ENCODE measurements around the gene PITX3.

Gene PITX3

DNA sequence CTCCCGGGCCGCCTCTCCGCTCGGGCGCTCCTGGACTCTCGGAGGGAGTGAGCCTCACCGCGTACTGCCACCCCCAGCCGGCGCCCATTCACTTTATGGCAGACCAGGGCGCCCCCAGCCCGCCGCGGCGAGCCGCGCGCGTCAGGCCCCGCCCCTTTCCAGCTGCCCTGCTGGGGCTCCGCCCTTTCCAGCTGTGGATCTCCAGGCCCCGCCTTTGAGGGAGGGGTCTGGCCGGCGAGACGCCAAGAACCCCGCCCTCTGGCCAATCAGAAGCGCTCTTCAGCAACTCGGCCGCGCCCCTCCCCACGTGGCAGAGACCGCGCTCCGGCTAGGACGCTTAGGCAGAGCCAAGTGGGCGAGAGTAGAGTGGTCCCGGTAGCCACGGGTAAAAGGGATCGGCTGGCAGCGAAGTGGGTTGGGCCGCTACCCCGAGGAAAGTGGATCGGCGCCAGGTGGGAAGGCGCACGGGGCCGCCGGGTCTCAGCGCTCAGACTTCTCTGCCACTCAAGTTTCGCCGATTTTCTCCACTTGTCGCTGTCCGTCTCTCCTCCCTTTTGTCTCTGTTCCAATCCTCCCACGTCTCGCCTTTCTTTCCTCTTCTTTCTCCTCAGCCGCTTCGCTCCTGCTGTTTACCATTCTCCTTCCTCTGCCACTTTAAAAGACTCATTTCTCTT is at the start of gene PITX3:
PITX3 (minus strand) TSS at position 69 of the 674 bp plus-strand sequence. CDS start 9,432 bp downstream, outside the sequence.
- DNase-seq = peak; percentile 98

DNA sequence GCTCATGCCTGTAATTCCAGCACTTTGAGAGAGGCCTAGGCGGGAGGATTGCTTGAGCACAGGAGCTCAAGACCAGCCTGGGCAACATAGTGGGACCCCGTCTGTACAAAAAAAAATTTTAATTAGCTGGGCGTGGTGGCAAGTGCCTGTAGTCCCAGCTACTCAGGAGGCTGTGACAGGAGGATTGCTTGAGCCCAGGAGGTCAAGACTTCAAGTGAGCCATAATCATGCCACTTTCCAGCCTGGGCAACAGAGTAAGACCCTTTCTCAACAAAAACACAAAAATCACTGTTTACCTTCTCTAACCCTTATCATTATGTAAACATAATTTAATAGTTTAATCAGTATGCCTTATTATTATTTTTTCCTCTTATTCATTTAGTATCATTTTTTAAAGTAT is 48.5 kb upstream of the PITX3 start:
- DNase-seq = no peak

DNA sequence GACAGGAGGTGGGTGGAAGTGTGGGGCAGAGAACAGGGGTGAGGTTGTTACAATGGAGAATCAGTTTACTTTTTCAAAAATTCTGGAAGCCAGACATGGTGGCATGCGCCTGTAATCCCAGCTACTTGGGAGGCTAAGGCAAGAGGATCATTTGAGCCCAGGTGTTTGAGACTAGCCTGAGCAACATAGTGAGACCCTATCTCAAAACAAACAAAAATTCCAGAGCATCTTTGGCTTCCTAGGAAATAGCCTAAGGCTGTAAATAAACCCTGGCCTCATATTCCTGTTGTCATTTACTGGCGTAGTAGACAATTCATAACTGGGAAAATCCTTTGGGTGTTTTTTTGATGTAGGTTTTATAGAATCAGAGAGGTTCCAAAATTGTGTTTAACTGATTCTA is 48.0 kb upstream of the PITX3 start:
- DNase-seq = no peak

DNA sequence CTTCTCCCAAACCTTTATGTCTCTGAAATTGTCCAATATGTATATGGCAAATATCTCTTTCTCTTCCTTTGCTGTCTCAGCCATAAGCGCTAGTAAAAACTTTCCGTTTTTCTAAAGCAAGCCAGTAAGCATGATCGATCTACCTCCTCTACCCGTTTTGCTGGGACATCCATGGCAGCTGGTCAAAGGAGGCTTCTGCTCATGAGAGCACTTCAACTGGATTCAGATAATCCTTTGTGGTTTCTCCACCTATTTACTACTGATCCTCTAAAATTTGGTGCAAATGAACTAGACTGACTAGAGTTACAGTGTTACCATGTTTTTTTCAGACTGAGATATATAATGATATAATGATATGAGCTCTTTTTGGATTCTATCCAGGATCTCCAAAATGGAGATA is 46.7 kb upstream of the PITX3 start:
- DNase-seq = no peak

DNA sequence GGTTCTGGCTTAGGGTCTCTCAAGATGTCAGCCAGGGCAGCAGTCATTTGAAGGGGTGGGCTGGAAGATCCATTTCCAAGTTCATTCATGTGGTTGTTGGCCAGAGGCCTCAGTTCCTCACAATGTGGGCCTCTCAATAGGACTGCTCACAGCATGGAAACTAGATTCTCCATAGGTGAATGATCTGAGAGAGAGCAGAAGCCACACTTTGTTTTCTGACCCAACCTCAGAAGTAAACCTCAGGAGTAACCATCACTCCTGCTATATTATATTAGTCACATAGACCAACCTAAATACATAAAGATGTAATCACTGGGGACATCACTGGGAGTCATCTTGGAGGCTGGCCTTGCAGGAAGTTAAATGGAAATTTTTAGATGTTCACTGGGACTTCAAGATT is 46.2 kb upstream of the PITX3 start:
- no peak for DNase-seq

DNA sequence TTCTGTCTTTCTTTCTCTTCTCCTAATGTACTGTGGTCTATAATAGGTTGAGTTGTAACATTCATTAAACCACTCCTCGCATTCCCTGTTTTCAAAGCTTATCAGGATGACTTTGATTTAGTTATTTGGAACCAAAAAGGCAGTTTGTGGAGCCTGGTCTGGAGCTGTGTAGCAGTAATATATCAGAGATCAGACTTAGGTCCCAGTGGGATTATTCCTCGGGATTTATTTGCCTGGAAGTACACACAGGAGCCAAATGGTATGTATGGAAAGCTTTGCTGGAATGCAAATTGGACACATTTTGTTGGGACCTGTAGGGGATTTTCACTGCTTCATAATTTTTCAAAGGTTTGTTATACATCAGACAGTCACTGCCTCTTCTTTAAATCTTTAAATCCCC is 44.9 kb upstream of the PITX3 start:
- DNase-seq = no peak

DNA sequence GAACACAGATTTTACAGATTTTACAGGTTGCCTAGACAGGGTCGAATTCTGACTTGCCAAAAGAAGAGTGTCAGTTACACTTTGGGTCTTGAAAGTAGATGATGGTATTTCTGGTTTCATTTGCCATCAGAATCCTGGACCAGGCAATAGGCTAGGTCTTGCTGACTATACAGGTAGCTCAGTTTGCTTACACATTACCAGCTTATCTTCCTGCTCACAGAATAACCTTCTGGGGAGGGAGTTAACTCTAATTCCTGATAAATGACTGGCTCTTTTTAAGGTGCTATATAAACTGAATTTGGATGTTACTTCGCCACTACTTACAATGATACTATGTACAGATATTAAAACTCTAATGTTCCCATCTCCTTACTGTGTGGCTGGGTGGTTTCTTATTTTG is 43.8 kb upstream of the PITX3 start:
- no peak for DNase-seq

DNA sequence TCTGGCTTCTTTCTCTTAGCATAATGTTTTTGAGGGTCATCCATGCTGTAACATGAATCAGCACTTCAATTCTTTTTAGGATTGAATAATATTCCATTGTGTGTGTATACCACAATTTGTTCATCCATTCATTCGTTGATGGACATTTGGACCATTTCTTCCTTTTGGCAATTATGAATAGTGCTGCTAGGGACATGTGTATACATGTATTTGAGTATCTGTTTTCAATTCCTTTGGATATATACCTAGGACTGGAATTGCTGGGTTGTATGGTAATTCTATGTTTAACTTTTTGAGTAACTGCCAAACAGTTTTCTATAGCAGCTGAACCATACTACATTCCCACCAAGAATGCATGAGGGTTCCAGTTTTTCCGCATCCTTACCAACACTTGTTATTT is 43.2 kb upstream of the PITX3 start:
- DNase-seq = no peak

DNA sequence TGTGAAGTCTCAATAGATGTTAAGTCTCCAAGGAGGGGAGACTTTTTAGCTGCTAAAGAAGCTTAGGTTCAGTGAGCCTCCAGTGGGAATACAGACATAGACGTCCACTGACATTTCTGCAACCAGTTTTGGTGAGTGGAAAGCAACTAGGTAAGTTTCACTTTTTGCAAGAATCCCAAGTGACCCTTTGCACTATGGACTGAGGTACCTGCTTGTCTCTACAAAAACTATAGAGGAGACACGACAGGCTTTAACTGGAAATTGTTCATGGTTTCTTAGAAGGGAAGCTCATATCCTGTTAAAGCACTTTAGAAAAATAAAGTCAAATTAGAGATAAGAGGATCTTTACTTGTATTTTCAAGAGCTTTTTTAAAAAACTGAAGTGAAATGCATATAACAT is 42.6 kb upstream of the PITX3 start:
- no peak for DNase-seq

DNA sequence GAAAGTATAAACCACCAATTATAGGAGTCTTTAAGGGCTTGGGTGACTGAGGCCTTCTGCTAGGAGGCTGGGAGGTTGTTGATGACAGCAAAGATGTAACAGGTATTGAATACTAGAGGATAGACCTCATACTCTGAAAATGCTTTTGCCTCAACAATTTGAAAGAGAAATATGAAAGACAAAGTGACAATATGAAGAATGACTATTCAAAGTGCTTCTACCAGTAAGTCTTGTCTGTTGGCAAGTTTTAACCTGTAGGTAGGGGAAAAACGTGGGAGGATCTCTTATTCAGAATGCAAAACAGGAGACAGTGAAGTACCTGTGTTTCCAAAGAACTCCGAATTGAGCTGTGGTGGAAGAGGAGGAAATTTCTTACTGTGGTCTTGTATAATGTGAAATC is 42.2 kb upstream of the PITX3 start:
- no peak for DNase-seq

DNA sequence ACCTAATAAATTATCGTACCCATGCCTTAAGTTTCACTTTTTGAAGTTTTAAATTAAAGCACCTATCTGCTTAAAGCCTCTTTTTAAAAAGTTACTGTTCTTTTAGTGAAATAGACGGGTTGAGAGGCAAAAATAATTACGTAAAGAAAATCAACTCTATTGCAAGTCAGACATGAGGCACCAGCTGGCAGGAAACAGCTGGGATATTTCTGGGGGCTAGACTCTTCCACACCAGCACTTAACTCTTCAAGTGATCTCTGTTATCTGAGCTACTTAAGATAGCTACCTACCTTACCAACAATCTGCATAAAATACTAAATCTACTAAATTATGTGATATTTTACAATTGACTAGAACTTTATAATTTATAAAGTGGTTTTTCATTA is 39.8 kb upstream of the PITX3 start:
- peak; percentile 58 for DNase-seq

DNA sequence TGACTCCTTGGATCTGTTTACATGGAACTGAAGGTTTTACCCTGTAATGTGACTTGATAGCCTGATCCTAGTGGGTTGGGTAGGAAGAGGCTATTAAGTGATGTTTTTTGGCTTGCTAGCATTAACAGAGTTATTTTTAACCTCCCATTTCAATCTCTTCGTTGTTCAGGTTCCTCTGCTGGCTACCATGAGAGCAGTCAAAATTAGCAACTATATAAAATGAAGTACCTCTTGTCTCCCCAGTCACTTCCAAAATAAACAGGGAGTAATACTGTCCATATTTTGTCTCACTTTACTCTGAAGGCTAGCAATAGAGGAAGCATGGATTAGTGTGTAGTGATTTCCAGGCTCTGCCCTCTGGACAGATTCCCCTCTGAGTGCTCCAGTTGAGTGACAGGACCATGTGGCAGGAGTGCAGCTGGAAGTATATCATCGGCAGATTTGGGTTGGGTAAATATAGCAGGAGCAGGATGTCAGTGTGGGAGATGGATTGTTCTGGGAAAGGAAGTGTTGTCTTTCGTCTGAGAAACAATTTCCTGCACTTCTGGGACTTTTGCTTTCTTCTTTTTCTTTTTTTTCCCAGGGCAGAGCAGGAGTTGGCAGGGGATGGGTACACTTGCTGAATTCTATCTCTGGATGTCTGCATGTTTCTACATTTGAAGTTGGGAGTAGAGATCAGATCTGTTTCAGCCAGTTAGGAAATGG is 39.2 kb upstream of the PITX3 start:
- peak; percentile 87 for DNase-seq

DNA sequence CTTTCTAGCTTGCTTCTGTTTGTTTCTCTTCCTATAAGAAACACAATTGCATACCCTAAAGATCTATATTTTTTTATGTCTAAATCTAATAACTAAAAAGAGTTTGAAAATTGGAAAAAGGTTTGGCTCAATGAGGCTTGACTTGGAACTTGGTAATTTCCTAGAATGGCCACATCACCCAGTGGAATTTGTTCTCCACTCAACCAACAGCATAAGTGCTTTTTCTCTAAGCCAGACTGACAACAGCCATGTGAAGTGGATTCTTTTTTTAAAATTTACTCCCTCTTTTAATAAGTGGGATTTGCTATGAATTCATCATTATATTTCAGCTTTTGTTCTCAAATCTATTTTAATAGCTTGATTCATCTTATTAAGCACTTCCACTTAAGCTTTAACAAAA is 37.8 kb upstream of the PITX3 start:
- DNase-seq = no peak

DNA sequence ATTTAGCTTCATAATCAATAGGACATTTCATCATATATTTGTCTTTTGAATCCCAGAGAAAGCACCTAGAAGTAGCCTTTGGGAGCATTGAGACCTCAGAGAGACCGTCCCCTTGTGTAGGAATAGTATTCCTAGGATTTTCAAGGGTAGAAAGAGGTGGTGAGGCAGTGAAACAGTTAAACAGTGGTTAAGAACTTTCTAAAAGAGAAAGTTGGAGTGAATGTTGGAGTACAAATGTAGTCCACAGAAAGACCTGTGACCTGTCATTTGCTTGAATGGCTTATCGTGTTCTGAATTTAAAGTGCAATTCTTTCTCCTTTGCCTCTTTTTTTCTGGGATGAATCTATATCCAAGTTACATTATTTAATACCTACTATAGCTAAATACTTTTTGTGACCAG is 34.0 kb upstream of the PITX3 start:
- no peak for DNase-seq

DNA sequence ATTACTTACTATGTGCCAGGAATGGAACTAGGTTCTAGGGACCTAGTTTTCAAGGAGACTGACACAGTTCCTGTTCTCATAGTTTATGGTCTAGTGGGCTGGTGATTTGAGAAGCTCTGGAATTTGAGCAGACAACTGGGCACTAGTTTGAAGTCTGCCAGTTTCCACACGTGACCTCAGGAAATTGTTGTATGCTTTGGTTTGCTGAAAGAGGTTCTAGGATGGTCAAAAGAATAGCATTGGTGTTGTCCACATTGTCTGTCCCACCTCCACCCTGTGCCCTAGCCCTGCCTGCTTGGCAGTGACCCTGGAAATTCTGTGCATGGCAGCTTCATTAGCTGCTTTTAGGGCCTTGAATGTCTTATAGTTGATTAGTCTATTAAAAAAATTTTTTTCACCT is 32.8 kb upstream of the PITX3 start:
- DNase-seq = no peak

DNA sequence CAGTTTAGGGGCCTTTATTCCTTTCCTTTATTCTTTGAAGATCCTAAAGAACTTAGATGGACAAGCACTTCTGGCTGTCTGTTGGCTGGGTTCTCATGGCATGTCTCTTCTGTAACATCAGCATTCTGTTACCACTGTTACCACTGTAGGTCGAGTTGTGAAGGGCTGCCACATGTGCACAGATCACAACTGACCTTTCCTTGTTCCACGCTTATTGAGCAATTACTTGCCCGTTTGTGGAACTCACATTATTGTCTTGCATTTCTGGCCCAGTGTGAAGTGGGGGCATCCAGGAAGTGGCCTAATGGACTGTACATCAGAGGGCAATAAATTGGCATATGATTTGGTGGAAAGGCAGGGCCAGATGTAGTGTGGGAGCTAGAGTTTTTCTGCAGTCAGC is 27.7 kb upstream of the PITX3 start:
- peak; percentile 70 for DNase-seq

DNA sequence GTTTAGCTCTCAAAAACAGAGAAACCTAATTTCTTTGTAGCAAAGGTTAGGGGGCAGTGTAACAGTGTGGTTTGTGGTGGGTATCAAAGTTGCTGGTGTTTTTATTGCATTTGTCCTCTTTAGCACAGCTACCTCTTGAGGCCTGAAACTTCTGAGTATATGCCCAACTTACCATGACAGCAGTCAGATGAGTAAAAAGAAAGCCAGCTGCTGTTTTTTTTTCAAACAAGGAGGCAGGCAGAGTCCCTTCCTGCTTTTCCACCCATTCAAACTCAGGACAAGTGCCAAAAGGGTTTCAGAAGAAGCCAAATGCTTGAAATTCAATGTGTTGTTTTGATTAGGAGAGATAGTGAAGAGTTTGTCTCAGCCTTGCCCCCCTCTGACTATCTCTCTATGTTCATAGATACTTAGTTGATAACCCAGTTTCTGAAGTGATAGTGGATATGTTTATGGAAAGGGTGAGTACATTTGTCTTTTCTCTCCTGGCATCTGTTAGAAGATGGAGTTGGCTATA is 27.1 kb upstream of the PITX3 start:
- no peak for DNase-seq

DNA sequence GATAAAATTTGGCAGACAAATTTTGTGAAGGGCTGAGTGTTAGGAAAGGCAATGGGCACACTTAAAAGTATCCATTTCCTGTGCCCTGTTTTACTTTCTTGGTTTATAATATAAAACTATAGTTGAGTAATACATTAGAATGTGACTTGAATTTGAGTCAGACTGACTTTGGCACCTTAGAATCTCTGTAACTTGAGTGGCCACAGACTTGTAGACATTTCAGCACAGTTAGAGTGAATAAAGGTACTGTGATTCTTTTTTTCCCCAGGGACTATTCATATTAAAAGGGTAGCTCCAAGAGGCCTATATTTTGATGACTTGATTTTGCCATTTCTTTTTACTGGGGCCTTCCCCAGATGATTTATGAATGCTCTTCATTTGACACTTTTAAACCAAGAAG is 26.4 kb upstream of the PITX3 start:
- no peak for DNase-seq

DNA sequence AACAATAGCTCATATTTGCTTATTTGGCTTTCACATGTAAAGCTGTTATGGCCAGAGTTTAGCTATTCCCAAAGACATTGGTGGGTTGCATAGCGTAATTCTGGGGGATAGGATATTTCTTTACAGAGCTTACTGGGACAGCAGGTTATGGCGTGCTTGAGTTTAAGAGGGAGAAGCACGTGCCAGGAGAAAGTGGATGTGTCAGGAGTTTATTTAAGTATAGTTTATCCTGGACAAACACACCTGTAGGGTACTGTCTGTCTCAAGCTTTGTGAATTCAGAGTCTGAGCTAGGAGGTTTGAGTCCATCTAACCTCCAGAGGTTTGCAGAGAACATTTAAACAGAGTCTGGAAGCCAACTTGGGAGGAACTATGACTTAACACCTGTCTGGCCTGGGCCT is 25.4 kb upstream of the PITX3 start:
- no peak for DNase-seq

DNA sequence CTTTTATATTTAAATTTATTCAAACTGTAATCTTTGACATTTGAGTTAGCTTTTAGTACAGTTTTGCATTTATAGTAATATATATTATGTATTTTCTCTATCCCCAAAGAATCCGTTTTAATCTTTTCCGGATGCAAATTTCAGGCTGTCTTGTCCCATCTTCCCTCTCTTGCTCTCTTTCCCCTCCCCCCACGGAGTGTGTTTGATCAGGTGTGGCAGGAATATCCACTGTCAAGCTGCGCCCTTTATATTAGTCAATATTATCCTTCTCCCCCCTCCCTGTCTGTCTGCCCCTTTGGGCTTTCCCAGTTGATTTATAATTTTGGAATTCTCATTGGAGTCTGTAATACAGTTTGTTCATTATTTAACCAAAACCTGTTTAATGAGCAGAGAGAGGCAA is 23.1 kb upstream of the PITX3 start:
- DNase-seq = no peak

DNA sequence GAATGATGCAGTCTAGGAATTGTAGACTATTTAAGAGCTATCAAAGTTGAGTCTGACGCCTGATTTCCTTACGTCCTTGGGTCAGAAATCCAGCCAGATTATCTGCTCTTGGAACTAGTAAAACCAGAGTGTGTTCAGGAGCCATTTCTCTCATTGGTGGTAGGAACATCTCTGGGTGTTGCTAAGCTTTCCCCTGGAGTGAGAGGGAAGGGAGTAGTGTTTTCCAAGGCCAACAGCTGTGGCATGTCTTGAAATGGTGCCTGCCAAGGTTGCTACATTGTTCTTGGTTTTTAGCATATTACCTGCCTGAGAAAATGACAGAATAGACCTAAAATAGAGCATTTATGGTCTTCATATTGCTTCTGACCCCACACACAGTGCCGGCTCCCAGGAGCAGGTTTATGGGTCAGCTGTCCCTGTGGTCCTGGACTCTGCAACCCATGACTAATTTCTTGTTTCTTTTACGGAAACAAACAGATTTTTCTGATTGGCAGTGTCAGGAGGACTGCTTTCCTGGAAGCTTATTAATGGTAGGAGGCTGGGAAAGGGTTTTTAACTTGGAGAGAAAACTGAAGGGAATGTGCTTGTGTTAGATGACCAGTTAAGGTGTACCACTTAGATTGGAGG is 21.5 kb upstream of the PITX3 start:
- DNase-seq = no peak

DNA sequence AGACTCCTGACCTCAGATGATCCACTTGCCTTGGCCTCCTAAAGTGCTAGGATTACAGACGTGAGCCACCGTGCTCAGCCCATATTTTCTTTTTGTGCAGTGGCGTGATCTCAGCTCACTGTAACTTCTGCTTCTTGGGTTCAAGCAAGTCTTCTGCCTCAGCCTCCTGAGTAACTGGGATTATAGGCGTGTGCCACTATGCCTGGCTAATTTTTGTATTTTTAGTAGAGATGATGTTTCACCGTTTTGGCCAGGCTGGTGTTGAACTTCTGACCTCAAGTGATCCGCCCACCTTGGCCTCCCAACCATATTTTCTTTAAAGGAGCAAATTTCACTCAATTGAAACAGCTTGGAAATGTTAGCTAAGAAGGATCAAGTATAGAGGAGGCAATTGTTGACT is 20.5 kb upstream of the PITX3 start:
- no peak for DNase-seq

DNA sequence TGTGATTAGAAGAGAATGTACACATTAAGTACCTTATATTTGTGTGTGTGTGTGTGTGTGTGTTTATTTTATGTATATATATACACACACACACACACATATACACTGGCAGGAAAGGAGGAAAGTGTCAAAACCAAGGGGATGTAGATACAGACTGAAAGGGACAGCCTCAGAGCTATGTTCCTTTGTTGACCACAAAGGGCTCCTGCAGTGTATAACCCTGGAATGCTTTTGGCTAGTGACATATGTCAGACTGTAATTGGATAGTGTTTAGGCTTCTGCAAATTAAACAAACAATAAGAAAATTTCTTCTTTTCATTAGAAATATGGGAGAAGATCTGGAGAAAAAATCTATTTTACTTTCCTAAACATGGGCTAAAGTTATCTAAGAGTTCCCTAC is 19.9 kb upstream of the PITX3 start:
- DNase-seq = no peak

DNA sequence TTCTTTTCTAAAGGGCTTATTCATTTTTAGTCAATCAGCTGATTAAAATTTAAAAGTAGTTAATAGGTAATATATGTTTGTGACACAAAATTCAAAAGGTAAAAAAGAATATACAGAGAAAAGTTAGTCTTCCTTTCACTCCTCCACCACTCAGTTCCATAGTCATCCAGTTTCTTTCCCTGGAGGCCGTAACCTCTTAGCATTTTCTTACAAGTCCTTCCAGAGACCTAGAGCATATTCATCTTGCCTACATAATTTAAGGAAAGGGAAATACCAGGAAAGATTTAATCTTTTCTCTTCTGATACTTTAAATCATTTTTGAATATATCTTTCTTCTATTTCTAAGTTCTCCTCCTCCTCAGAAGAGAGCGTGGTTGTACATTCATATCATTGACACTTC is 14.1 kb upstream of the PITX3 start:
- no peak for DNase-seq

Data from right hindlimb (tissue), 1 donor.